ENCODE data around the gene CRTC3. TPM values are rescaled to one million over a fixed set of nuclear protein-coding genes. Genes with fewer than 3 reads are reported as not detected.

CRTC3 gene
- polyA plus RNA-seq, 2 donors: 5.0 to 7.1 TPM

GRCh38 chr15:90645873-90646575 lies 116.3 kb downstream of the CRTC3 start:
- Histone ChIP-seq H3K4me1 (ENCODE audit: control insufficient read depth in 2 of 2, insufficient read depth in 2 of 2, low read length in 1 of 2) (peaks cover 0 to 7% of the 10 kb centered on the region in 2 donors), H3K4me3 (ENCODE audit: low read depth in 1 of 2, low read length in 2 of 2) (no peak overlapping the region), H3K36me3 (ENCODE audit: control insufficient read depth in 2 of 2, insufficient read depth in 2 of 2, low read length in 1 of 2) (peaks cover 11 to 21% of the 10 kb centered on the region in 2 donors), H3K27ac (ENCODE audit: low read depth in 2 of 2, low read length in 1 of 2) (no peak overlapping the region), H3K9me3 (ENCODE audit: control insufficient read depth in 2 of 2, insufficient read depth in 1 of 2, low read depth in 1 of 2, low read length in 1 of 2) (no peaks in the 10 kb centered on the region), H3K27me3 (ENCODE audit: control insufficient read depth in 1 of 2, insufficient read depth in 2 of 2, low read length in 2 of 2) (no peaks in the 10 kb centered on the region)
- WGBS, 2 donors: 65 to 77% methylated on average over 23 of the region's 23 CpGs

- WGBS, 2 donors: 60 to 69% methylated on average over 6 of the region's 6 CpGs
- Histone ChIP-seq H3K9me3 (ENCODE audit: control insufficient read depth in 2 of 2, insufficient read depth in 1 of 2, low read depth in 1 of 2, low read length in 1 of 2) (no peaks in the 10 kb centered on the region), H3K27me3 (ENCODE audit: control insufficient read depth in 1 of 2, insufficient read depth in 2 of 2, low read length in 2 of 2) (no peaks in the 10 kb centered on the region), H3K36me3 (ENCODE audit: control insufficient read depth in 2 of 2, insufficient read depth in 2 of 2, low read length in 1 of 2) (peaks cover 10 to 19% of the 10 kb centered on the region in 2 donors), H3K27ac (ENCODE audit: low read depth in 2 of 2, low read length in 1 of 2) (no peak overlapping the region), H3K4me3 (ENCODE audit: low read depth in 1 of 2, low read length in 2 of 2) (no peak overlapping the region), H3K4me1 (ENCODE audit: control insufficient read depth in 2 of 2, insufficient read depth in 2 of 2, low read length in 1 of 2) (peaks cover 0 to 7% of the 10 kb centered on the region in 2 donors)
Observed at GRCh38 chr15:90646662-90647305, 117.1 kb downstream of the CRTC3 start.

GRCh38 chr15:90647326-90647725 lies 117.6 kb downstream of the CRTC3 start:
- WGBS, 2 donors: 35 to 75% methylated on average over 2 of the region's 2 CpGs
- peaks cover 0 to 7% of the 10 kb centered on the region in 2 donors for H3K4me1 ChIP-seq (ENCODE audit: control insufficient read depth in 2 of 2, insufficient read depth in 2 of 2, low read length in 1 of 2)
- no peaks in the 10 kb centered on the region for H3K9me3 ChIP-seq (ENCODE audit: control insufficient read depth in 2 of 2, insufficient read depth in 1 of 2, low read depth in 1 of 2, low read length in 1 of 2)
- H3K27ac ChIP-seq (ENCODE audit: low read depth in 2 of 2, low read length in 1 of 2): no peak overlapping the region
- H3K27me3 ChIP-seq (ENCODE audit: control insufficient read depth in 1 of 2, insufficient read depth in 2 of 2, low read length in 2 of 2): no peaks in the 10 kb centered on the region
- peaks cover 6 to 14% of the 10 kb centered on the region in 2 donors for H3K36me3 ChIP-seq (ENCODE audit: control insufficient read depth in 2 of 2, insufficient read depth in 2 of 2, low read length in 1 of 2)
- H3K4me3 ChIP-seq (ENCODE audit: low read depth in 1 of 2, low read length in 2 of 2): no peak overlapping the region

- no peak overlapping the region for H3K4me3 ChIP-seq (ENCODE audit: low read depth in 1 of 2, low read length in 2 of 2)
- peaks cover 0 to 7% of the 10 kb centered on the region in 2 donors for H3K4me1 ChIP-seq (ENCODE audit: control insufficient read depth in 2 of 2, insufficient read depth in 2 of 2, low read length in 1 of 2)
- WGBS, 2 donors: 13 to 16% methylated on average over 14 of the region's 14 CpGs
- no peaks in the 10 kb centered on the region for H3K27me3 ChIP-seq (ENCODE audit: control insufficient read depth in 1 of 2, insufficient read depth in 2 of 2, low read length in 2 of 2)
- peaks cover 0 to 6% of the 10 kb centered on the region in 2 donors for H3K36me3 ChIP-seq (ENCODE audit: control insufficient read depth in 2 of 2, insufficient read depth in 2 of 2, low read length in 1 of 2)
- peak overlapping the region in 1 of 2 donors; percentile 52 for H3K27ac ChIP-seq (ENCODE audit: low read depth in 2 of 2, low read length in 1 of 2)
- no peaks in the 10 kb centered on the region for H3K9me3 ChIP-seq (ENCODE audit: control insufficient read depth in 2 of 2, insufficient read depth in 1 of 2, low read depth in 1 of 2, low read length in 1 of 2)
Observed at GRCh38 chr15:90648137-90649070, 118.7 kb downstream of the CRTC3 start.

- WGBS, 2 donors: 68 to 71% methylated on average over 8 of the region's 8 CpGs
- no peak overlapping the region for H3K27ac ChIP-seq (ENCODE audit: low read depth in 2 of 2, low read length in 1 of 2)
Observed at GRCh38 chr15:90650117-90650955, 120.6 kb downstream of the CRTC3 start.

GRCh38 chr15:90650956-90651689 lies 121.4 kb downstream of the CRTC3 start:
- H3K36me3 ChIP-seq (ENCODE audit: control insufficient read depth in 2 of 2, insufficient read depth in 2 of 2, low read length in 1 of 2): no peaks in the 10 kb centered on the region
- H3K4me1 ChIP-seq (ENCODE audit: control insufficient read depth in 2 of 2, insufficient read depth in 2 of 2, low read length in 1 of 2): peaks cover 0 to 2% of the 10 kb centered on the region in 2 donors
- H3K9me3 ChIP-seq (ENCODE audit: control insufficient read depth in 2 of 2, insufficient read depth in 1 of 2, low read depth in 1 of 2, low read length in 1 of 2): no peaks in the 10 kb centered on the region
- no peak overlapping the region for H3K27ac ChIP-seq (ENCODE audit: low read depth in 2 of 2, low read length in 1 of 2)
- no peak overlapping the region for H3K4me3 ChIP-seq (ENCODE audit: low read depth in 1 of 2, low read length in 2 of 2)
- 85 to 88% methylated on average over 14 of the region's 14 CpGs for WGBS, 2 donors
- H3K27me3 ChIP-seq (ENCODE audit: control insufficient read depth in 1 of 2, insufficient read depth in 2 of 2, low read length in 2 of 2): no peaks in the 10 kb centered on the region

More at GRCh38 chr15:90650117-90650955, 120.6 kb downstream of the CRTC3 start:
- H3K27me3 ChIP-seq (ENCODE audit: control insufficient read depth in 1 of 2, insufficient read depth in 2 of 2, low read length in 2 of 2): no peaks in the 10 kb centered on the region
- no peak overlapping the region for H3K4me3 ChIP-seq (ENCODE audit: low read depth in 1 of 2, low read length in 2 of 2)
- no peaks in the 10 kb centered on the region for H3K9me3 ChIP-seq (ENCODE audit: control insufficient read depth in 2 of 2, insufficient read depth in 1 of 2, low read depth in 1 of 2, low read length in 1 of 2)
- H3K4me1 ChIP-seq (ENCODE audit: control insufficient read depth in 2 of 2, insufficient read depth in 2 of 2, low read length in 1 of 2): peaks cover 0 to 7% of the 10 kb centered on the region in 2 donors
- H3K36me3 ChIP-seq (ENCODE audit: control insufficient read depth in 2 of 2, insufficient read depth in 2 of 2, low read length in 1 of 2): no peaks in the 10 kb centered on the region

- Histone ChIP-seq H3K27me3 (ENCODE audit: control insufficient read depth in 1 of 2, insufficient read depth in 2 of 2, low read length in 2 of 2) (no peaks in the 10 kb centered on the region), H3K27ac (ENCODE audit: low read depth in 2 of 2, low read length in 1 of 2) (no peak overlapping the region), H3K36me3 (ENCODE audit: control insufficient read depth in 2 of 2, insufficient read depth in 2 of 2, low read length in 1 of 2) (no peaks in the 10 kb centered on the region), H3K4me1 (ENCODE audit: control insufficient read depth in 2 of 2, insufficient read depth in 2 of 2, low read length in 1 of 2) (no peaks in the 10 kb centered on the region), H3K4me3 (ENCODE audit: low read depth in 1 of 2, low read length in 2 of 2) (no peak overlapping the region), H3K9me3 (ENCODE audit: control insufficient read depth in 2 of 2, insufficient read depth in 1 of 2, low read depth in 1 of 2, low read length in 1 of 2) (no peaks in the 10 kb centered on the region)
- 84 to 86% methylated on average over 12 of the region's 12 CpGs for WGBS, 2 donors
Observed at GRCh38 chr15:90654233-90655136, 124.8 kb downstream of the CRTC3 start.

All from esophagus (tissue), 2 donors.